Measurements from ENCODE around the gene RTL3. TPM values are rescaled to one million over a fixed set of nuclear protein-coding genes. Genes with fewer than 3 reads are reported as not detected.
"Not testable (repeated sequence)": the region's sequence is repeated elsewhere in the genome, so short reads cannot be mapped to it uniquely, and the experiment has no call there.

The RTL3 gene
- 1 to 10 TPM; 1.7 to 6.5 TPM for total RNA-seq
- long read RNA-seq, donor 1, partial matches to known transcripts, result 0 of 1 reads
- long read RNA-seq, donor 1, other reads (novel, unspliced or antisense), result 1 of 1 reads
- long read RNA-seq, donor 2, transcript RTL3-201 (2 exons, 2,648 nt), result major isoform, 11 of 17 reads
- long read RNA-seq, donor 2, partial matches to known transcripts, result 0 of 17 reads
- long read RNA-seq, donor 2, other reads (novel, unspliced or antisense), result 6 of 17 reads

- intact Hi-C loops (cut with DNase I), result no loop called here
- DNase-seq (ENCODE audit: low spot score), result no peak
Observed at GRCh38 chrX:78658845-78659744, at the start of gene RTL3. RTL3 (minus strand) TSS chrX:78659328; CDS start chrX:78658420, 908 bp downstream.

GRCh38 chrX:78708816-78709215, 49.7 kb upstream of the RTL3 start:
- DNase-seq (ENCODE audit: low spot score), result no peak
- intact Hi-C loops (cut with DNase I), result loop anchor here in 1 of 2 donors (2.0 kb wide), 1 partner anchor 48 kb away; no protein-coding TSS in a partner anchor

GRCh38 chrX:78708262-78708661, 49.1 kb upstream of the RTL3 start:
- DNase-seq (ENCODE audit: low spot score), result peak; percentile 28
- intact Hi-C loops (cut with DNase I), result loop anchor here in 1 of 2 donors (2.0 kb wide), 1 partner anchor 47 kb away; no protein-coding TSS in a partner anchor

- DNase-seq (ENCODE audit: low spot score), result no peak
- intact Hi-C loops (cut with DNase I), result no loop called here
Observed at GRCh38 chrX:78706071-78706470, 46.9 kb upstream of the RTL3 start.

GRCh38 chrX:78693536-78693935, 34.4 kb upstream of the RTL3 start:
- intact Hi-C loops (cut with DNase I), result no loop called here
- no peak for DNase-seq (ENCODE audit: low spot score)

- intact Hi-C loops (cut with DNase I), result no loop called here
- no peak for DNase-seq (ENCODE audit: low spot score)
Observed at GRCh38 chrX:78693012-78693411, 33.9 kb upstream of the RTL3 start.

- DNase-seq (ENCODE audit: low spot score), result no peak
- intact Hi-C loops (cut with DNase I), result no loop called here
Observed at GRCh38 chrX:78687586-78687985, 28.5 kb upstream of the RTL3 start.

- intact Hi-C loops (cut with DNase I), result no loop called here
- DNase-seq (ENCODE audit: low spot score), result no peak
Observed at GRCh38 chrX:78673246-78673645, 14.1 kb upstream of the RTL3 start.

GRCh38 chrX:78665342-78665741, 6.2 kb upstream of the RTL3 start:
- no peak for DNase-seq (ENCODE audit: low spot score)
- intact Hi-C loops (cut with DNase I), result no loop called here

- no peak for DNase-seq (ENCODE audit: low spot score)
Observed at GRCh38 chrX:78661836-78662235, 2.7 kb upstream of the RTL3 start.

GRCh38 chrX:78659955-78660354, 827 bp upstream of the RTL3 start:
- DNase-seq (ENCODE audit: low spot score), result no peak
- intact Hi-C loops (cut with DNase I), result loop anchor here in 1 of 2 donors (2.0 kb wide), 1 partner anchor 49 kb away; no protein-coding TSS in a partner anchor

More at GRCh38 chrX:78661836-78662235, 2.7 kb upstream of the RTL3 start:
- intact Hi-C loops (cut with DNase I), result loop anchor here in 1 of 2 donors (2.0 kb wide), 1 partner anchor 47 kb away; no protein-coding TSS in a partner anchor

GRCh38 chrX:78658414-78658813, 714 bp downstream of the RTL3 start:
- intact Hi-C loops (cut with DNase I), result no loop called here
- DNase-seq (ENCODE audit: low spot score), result no peak

- intact Hi-C loops (cut with DNase I), result no loop called here
- DNase-seq (ENCODE audit: low spot score), result no peak
Observed at GRCh38 chrX:78655642-78656041, 3.5 kb downstream of the RTL3 start.

- DNase-seq (ENCODE audit: low spot score), result no peak
- intact Hi-C loops (cut with DNase I), result no loop called here
Observed at GRCh38 chrX:78653118-78653822, 5.9 kb downstream of the RTL3 start.

- no peak for DNase-seq (ENCODE audit: low spot score)
- intact Hi-C loops (cut with DNase I), result no loop called here
Observed at GRCh38 chrX:78650906-78651437, 8.2 kb downstream of the RTL3 start.

- intact Hi-C loops (cut with DNase I), result loop anchor here in 1 of 2 donors (5.0 kb wide), 1 partner anchor 1053 kb away; no protein-coding TSS in a partner anchor
- no peak for DNase-seq (ENCODE audit: low spot score)
Observed at GRCh38 chrX:78643874-78644273, 15.3 kb downstream of the RTL3 start.

- DNase-seq (ENCODE audit: low spot score), result no peak
- intact Hi-C loops (cut with DNase I), result loop anchor here in 1 of 2 donors (5.0 kb wide), 1 partner anchor 1054 kb away; no protein-coding TSS in a partner anchor
Observed at GRCh38 chrX:78643096-78643495, 16.0 kb downstream of the RTL3 start.

- intact Hi-C loops (cut with DNase I); DNase-seq (ENCODE audit: low spot score): not testable (repeated sequence)
Observed at GRCh38 chrX:78636096-78636495, 23.0 kb downstream of the RTL3 start.

Measured in posterior vena cava (tissue), 2 donors.